Measurements from ENCODE around the gene PFKFB2.
A peak's percentile ranks its signal among the peaks of the same experiment; 100 is the strongest.

PFKFB2 gene

GRCh38 chr1:207084701-207085180 lies 31.7 kb downstream of the PFKFB2 start (continued):
- TF ChIP-seq PRDM10 (tag by site-specific recombination; IDR thresholded peaks at IDR 0.05) (peak; percentile 22; the same call in 1 of the 2 replicates), ZBTB10 (tag by site-specific recombination; IDR thresholded peaks at IDR 0.05) (no peak), ZNF184 (tag by site-specific recombination; IDR thresholded peaks at IDR 0.05) (no peak), ZNF221 (tag by site-specific recombination; IDR thresholded peaks at IDR 0.05; ENCODE audit: borderline replicate concordance) (no peak), ZNF169 (tag by site-specific recombination; IDR thresholded peaks at IDR 0.05) (no peak), ZBTB20 (tag by site-specific recombination; IDR thresholded peaks at IDR 0.05) (no peak), GLIS1 (tag by site-specific recombination; IDR thresholded peaks at IDR 0.05) (no peak), ZNF701 (tag by site-specific recombination; IDR thresholded peaks at IDR 0.05) (no peak), ZFHX2 (tag by site-specific recombination; conservative IDR thresholded peaks at IDR 0.05) (peak; percentile 31; the same call in 1 of the 2 replicates), ZNF670 (tag by site-specific recombination; IDR thresholded peaks at IDR 0.05; ENCODE audit: low read depth) (no peak), ZNF335 (tag by site-specific recombination; conservative IDR thresholded peaks at IDR 0.05) (peak; percentile 42), ZNF747 (tag by site-specific recombination; IDR thresholded peaks at IDR 0.05) (no peak), KLF1 (tag by site-specific recombination; IDR thresholded peaks at IDR 0.05) (no peak), CTCF (tag by site-specific recombination; IDR thresholded peaks at IDR 0.05) (peak; percentile 60), ZNF544 (tag by site-specific recombination; IDR thresholded peaks at IDR 0.05) (no peak), ZNF140 (tag by site-specific recombination; IDR thresholded peaks at IDR 0.05) (no peak), ZNF341 (tag by site-specific recombination; IDR thresholded peaks at IDR 0.05; ENCODE audit: low read depth) (0 out of 2 replicates have a peak, but pooled peaks have one; percentile 20), ZBTB26 (tag by site-specific recombination; optimal IDR thresholded peaks at IDR 0.05) (no peak), TSHZ1 (tag by site-specific recombination; IDR thresholded peaks at IDR 0.05; ENCODE audit: borderline replicate concordance) (no peak), EGR2 (tag by site-specific recombination; IDR thresholded peaks at IDR 0.05; ENCODE audit: low read depth) (peak; percentile 43; the same call in 1 of the 2 replicates), ZNF324 (tag by site-specific recombination; IDR thresholded peaks at IDR 0.05) (no peak), ZNF654 (tag by site-specific recombination; IDR thresholded peaks at IDR 0.05; ENCODE audit: low read depth) (peak; percentile 59)

All from HEK293 (cell line).